KMS-11 (cell line): ENCODE results near the gene PTPRN2.

Experiments used
- H2AFZ ChIP-seq: fragments of 200-600 bp; sonication (generic); 2 replicates; pipeline ENCODE4 v1.6.1; 2016; ENCODE audit warnings: antibody characterized with exemption, mixed run types, low read depth
- H3K27ac ChIP-seq: fragments of 200-600 bp; sonication (generic); 2 replicates; pipeline ENCODE4 v1.6.1; 2016; ENCODE audit warnings: mild to moderate bottlenecking, mixed run types
- H3K27me3 ChIP-seq: fragments of 200-600 bp; sonication (generic); 2 replicates; pipeline ENCODE4 v1.6.1; 2017; ENCODE audit warnings: mild to moderate bottlenecking, low read depth, mixed run types, moderate library complexity; ENCODE audit not compliant: insufficient read depth
- H3K36me3 ChIP-seq: fragments of 200-600 bp; sonication (generic); 2 replicates; pipeline ENCODE4 v1.6.1; 2017; ENCODE audit warnings: mild to moderate bottlenecking, mixed run types; ENCODE audit not compliant: insufficient read depth
- H3K4me1 ChIP-seq: fragments of 200-600 bp; sonication (generic); 2 replicates; pipeline ENCODE4 v1.6.1; 2016; ENCODE audit warnings: mild to moderate bottlenecking, low read depth, mixed run types; ENCODE audit not compliant: poor library complexity, severe bottlenecking
- H3K4me2 ChIP-seq: fragments of 200-600 bp; sonication (generic); 2 replicates; pipeline ENCODE4 v1.7.0; 2016; ENCODE audit warnings: mild to moderate bottlenecking, mixed run types
- H3K4me3 ChIP-seq: fragments of 200-600 bp; sonication (generic); IDR thresholded peaks from 2 replicates; pipeline ENCODE4 v1.6.1; 2017; ENCODE audit warnings: low read depth, low read length, mixed read lengths; ENCODE audit not compliant: insufficient read depth
- H3K79me2 ChIP-seq: fragments of 200-600 bp; sonication (generic); 2 replicates; pipeline ENCODE4 v1.6.1; 2016; ENCODE audit warnings: low read depth, mixed run types; ENCODE audit not compliant: insufficient read depth
- H3K9ac ChIP-seq: fragments of 200-600 bp; sonication (generic); 2 replicates; pipeline ENCODE4 v1.6.1; 2016; ENCODE audit warnings: mild to moderate bottlenecking, mixed run types
- H4K20me1 ChIP-seq: fragments of 200-600 bp; sonication (generic); 2 replicates; pipeline ENCODE4 v1.6.1; 2016; ENCODE audit warnings: mild to moderate bottlenecking, mixed run types; ENCODE audit not compliant: insufficient read depth
- TF ChIP-seq, protein P1 (sequence below): fragments of 200-600 bp; sonication (generic); conservative IDR thresholded peaks from 2 replicates; pipeline ENCODE4 v1.6.1; 2017; ENCODE audit warnings: low read depth, mild to moderate bottlenecking, antibody characterized with exemption, low read length, moderate library complexity, mixed read lengths

The PTPRN2 gene

DNA sequence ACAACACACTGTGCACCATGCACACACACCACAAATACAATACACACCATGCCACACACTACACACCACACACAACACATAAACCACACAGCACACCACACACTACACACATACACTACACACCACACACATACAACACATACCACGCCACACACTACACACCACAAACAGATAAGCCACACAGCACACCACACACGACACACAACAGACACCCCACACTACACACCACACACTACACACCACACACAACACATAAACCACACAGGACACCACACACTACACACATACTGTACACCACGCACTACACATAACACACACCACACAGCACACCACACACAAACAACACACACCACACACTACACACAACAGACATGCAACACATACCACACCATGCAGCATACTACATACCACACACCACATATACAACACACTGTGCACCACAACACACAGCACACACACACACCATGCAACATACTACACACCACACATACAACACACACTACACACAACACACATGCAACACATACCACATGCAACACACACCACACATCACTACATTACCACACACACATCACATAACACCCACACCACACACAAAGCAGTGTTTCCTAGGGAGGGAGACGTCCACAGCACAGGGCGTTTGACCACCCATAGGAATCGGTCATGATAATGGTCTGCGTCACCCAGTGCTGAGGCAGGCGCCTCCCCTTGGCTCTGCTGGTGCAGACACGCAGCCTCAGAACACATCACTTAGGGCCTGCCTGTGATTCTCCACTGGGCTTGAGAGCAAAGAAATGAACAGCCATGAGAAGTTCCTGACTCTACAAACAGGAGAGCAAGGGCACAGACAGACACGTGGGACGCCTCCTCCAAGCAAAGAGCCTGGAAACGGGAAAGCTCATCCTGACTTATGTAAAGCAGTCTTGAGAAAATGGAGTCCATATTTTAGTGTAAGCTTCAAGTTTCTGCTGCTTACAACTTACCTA is 458.3 kb downstream of the PTPRN2 start:
- H4K20me1 ChIP-seq = no peaks in the 10 kb centered on the region
- H3K36me3 ChIP-seq = no peaks in the 10 kb centered on the region
- no peaks in the 10 kb centered on the region for H3K4me1 ChIP-seq
- no peaks in the 10 kb centered on the region for H3K27me3 ChIP-seq
- no peak overlapping the region for H3K27ac ChIP-seq
- no peak overlapping the region for H3K9ac ChIP-seq
- H3K4me3 ChIP-seq = no peak overlapping the region
- TF ChIP-seq, protein P1, sequence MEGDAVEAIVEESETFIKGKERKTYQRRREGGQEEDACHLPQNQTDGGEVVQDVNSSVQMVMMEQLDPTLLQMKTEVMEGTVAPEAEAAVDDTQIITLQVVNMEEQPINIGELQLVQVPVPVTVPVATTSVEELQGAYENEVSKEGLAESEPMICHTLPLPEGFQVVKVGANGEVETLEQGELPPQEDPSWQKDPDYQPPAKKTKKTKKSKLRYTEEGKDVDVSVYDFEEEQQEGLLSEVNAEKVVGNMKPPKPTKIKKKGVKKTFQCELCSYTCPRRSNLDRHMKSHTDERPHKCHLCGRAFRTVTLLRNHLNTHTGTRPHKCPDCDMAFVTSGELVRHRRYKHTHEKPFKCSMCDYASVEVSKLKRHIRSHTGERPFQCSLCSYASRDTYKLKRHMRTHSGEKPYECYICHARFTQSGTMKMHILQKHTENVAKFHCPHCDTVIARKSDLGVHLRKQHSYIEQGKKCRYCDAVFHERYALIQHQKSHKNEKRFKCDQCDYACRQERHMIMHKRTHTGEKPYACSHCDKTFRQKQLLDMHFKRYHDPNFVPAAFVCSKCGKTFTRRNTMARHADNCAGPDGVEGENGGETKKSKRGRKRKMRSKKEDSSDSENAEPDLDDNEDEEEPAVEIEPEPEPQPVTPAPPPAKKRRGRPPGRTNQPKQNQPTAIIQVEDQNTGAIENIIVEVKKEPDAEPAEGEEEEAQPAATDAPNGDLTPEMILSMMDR = no peak
- no peaks in the 10 kb centered on the region for H3K79me2 ChIP-seq
- H3K4me2 ChIP-seq = no peak overlapping the region
- H2AFZ ChIP-seq = no peak overlapping the region

DNA sequence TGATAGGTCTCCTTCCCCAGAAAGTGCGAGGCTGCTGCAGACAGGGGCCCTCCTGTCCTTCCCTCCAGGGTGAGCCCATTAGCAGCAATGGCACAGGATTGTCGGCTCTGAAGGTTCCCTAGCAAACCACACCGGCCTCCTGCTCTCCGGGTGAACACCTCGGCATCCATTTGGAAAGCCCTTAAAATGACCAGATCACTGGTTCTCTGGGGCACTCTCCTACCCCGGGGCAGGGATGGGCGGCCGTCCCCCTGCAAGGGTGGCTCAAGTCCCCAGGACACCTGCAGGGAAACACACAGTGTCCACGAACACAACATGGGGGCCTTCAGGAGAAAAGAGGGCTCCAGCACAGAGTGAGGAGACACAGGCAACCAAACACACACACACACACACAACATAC is 459.1 kb downstream of the PTPRN2 start:
- Histone ChIP-seq H2AFZ (no peak overlapping the region), H3K27ac (no peak overlapping the region), H4K20me1 (no peaks in the 10 kb centered on the region), H3K36me3 (no peaks in the 10 kb centered on the region), H3K4me2 (no peak overlapping the region), H3K27me3 (no peaks in the 10 kb centered on the region), H3K79me2 (no peaks in the 10 kb centered on the region), H3K9ac (no peak overlapping the region), H3K4me3 (no peak overlapping the region), H3K4me1 (no peaks in the 10 kb centered on the region)
- TF ChIP-seq, protein P1 = no peak

DNA sequence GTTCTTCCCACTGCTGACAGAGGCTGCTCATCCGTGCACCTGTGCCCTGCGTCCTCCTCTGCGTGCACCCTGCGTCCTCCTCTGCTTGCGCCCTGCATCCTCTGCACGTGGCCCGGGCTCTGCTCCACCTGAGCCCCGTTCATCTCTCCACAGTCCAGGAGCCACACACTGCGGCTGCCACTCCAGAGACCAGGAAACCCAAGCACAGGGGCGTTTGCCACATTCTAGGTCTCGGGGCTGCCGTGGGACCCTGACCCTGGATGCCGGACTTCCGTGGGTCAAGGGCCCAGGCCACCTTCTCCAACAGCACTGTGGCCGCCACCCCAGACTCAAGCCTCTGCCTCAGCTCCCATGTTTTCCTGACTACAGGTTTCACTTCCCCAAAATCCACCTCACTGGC is 460.4 kb downstream of the PTPRN2 start:
- TF ChIP-seq, protein P1 = no peak
- Histone ChIP-seq H3K79me2 (no peaks in the 10 kb centered on the region), H3K27ac (no peak overlapping the region), H3K9ac (no peak overlapping the region), H4K20me1 (no peaks in the 10 kb centered on the region), H3K4me1 (no peaks in the 10 kb centered on the region), H3K4me2 (no peak overlapping the region), H2AFZ (no peak overlapping the region), H3K4me3 (no peak overlapping the region), H3K27me3 (no peaks in the 10 kb centered on the region), H3K36me3 (no peaks in the 10 kb centered on the region)

DNA sequence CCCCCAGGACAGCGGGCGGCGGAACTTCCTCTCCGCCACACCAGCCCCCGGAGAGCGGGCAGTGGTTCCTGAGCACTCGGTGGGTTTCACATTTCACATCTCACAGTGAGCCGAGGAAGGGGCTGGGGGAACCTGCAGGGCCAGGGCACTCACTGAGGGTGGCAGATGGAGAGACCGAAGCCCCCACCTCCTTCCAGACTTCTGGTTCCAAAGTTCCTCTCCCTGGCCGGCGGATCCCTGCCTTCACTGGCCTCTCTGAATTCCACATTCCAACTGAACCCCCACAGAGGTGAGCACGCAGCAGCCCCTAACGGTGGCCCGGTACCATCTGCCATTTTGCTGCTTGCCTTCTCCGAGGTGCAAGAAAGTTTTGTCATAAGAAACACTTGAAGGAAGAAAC is 461.0 kb downstream of the PTPRN2 start:
- H3K4me2 ChIP-seq = no peak overlapping the region
- no peaks in the 10 kb centered on the region for H4K20me1 ChIP-seq
- H3K27me3 ChIP-seq = no peaks in the 10 kb centered on the region
- H2AFZ ChIP-seq = no peak overlapping the region
- TF ChIP-seq, protein P1 = no peak
- H3K36me3 ChIP-seq = no peaks in the 10 kb centered on the region
- H3K9ac ChIP-seq = no peak overlapping the region
- H3K79me2 ChIP-seq = no peaks in the 10 kb centered on the region
- no peak overlapping the region for H3K4me3 ChIP-seq
- no peaks in the 10 kb centered on the region for H3K4me1 ChIP-seq
- no peak overlapping the region for H3K27ac ChIP-seq
